HEK293T (cell line): Measurements from ENCODE around the gene NDUFAF5.

Experiments used
- FOXM1 ChIP-seq: fragments of 450-650 bp; IDR thresholded peaks from 2 replicates; pipeline ENCODE4 v1.6.1; 2017; ENCODE audit warnings: mild to moderate bottlenecking, borderline replicate concordance
- NFRKB ChIP-seq: fragments of 450-650 bp; IDR thresholded peaks from 2 replicates; pipeline ENCODE4 v1.6.1; 2016; ENCODE audit warnings: mild to moderate bottlenecking, moderate library complexity
- TARDBP ChIP-seq: fragments of 450-650 bp; IDR thresholded peaks from 2 replicates; pipeline ENCODE4 v1.6.1; 2016

DNA sequence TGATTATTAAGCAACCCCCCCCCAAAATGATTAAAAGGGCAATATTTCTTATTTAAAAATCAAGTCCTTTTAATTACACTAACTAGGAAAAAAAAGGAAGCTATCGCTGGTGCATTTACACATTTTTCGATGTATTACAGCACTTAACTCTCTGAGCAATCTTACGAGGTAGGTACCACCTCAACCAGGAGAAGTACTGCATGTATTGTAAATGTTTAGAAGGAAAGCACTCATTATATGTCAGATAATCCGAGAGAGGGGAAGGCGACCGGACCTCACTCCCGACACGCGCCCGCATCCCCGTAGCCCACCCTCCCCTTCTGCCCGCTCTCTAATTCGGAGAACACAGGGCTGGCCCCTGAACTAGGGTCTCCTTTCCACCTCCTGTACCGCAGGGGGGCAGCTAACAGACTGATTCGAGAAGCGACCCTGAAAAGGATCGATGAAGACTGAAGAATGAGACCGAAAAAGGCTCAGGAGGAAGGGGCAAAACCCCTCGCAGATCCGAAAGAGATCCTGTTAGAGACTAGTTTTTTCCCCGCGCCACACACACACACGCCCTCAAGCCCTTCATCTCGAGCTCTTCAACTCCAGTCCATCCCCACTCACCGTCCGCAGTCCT, 446 bp upstream of the NDUFAF5 start:
- TF ChIP-seq FOXM1 (no peak), TARDBP (no peak), NFRKB (no peak)
